ENCODE results near the gene EMP1.

Gene EMP1

DNA sequence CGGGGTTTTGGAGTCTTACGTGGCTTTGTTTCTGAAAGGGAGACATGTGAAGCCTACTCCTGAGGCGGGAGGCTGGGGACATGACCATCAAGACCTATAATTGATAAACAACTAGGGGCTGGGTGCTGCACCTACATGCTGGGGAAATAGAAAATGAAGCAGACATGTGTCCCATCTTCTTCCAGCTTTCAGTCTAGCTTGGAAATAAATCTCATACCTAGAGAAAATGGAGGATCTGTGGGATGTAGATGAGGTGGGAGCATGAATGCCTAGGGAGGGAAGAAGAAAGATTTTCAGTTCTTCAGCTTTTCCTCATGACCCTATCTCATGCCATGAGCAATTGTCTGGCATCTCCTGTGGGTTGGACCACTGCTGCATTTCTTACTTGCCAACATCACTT, 22.1 kb downstream of the EMP1 start:
- no peak for DNase-seq (ENCODE audit: extremely low read depth in 1 of 2, low read depth in 1 of 2)

DNA sequence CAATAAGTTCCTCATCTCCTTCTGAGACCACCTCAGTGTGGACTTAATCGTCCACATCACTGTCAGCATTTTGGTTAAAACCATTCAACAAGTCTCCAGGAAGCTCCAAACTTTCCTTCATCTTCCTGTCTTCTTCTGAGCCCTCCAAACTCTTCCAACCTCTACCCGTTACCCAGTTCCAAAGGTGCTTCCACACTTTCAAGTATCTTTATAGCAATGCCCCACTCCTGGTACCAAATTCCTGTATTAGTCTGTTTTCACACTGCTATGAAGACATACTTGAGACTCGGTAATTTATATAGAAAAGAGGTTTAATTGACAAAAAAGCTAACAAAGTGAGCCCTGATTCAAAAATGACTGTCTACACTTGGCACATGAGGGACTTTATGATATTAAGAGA, 22.8 kb downstream of the EMP1 start:
- DNase-seq (ENCODE audit: extremely low read depth in 1 of 2, low read depth in 1 of 2): no peak

DNA sequence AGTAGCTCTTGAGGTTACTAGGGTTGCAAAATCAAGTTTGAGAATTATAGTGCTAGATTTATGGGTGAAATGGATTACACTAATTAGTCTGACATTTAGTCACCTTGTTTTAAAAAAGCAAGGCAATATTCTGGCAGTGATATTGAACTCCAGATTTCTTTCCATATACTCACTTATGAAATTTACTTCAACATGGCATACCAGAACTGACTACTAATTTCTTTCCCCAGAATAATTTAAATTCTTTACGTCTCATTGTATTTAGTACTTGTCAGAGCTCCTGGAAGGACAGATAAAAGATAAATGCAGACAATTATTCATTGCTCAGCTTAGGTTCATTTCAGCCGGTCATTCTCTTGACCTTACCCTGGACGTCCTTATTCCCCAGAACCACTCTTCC, 24.3 kb downstream of the EMP1 start:
- DNase-seq (ENCODE audit: extremely low read depth in 1 of 2, low read depth in 1 of 2): no peak

DNA sequence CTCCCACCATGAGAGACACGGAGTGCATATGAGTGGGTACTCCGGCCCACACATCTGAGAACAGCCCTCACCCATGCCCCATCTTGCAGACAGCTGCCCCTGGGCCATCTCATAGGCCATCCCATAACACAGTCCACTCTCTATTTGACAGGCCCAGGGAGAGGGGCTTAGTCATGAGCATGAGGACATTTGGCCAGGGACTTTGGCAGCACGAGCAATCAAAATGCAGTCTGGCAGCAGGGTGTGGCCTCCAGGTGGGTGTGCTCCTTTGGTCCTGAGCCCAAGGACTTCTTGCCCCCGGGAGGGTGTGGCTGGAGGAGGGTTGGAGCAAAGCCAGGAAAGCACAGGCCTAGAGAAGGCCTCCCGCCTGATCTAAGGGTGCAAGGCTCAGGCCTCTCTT, 25.6 kb downstream of the EMP1 start:
- no peak for DNase-seq (ENCODE audit: extremely low read depth in 1 of 2, low read depth in 1 of 2)

DNA sequence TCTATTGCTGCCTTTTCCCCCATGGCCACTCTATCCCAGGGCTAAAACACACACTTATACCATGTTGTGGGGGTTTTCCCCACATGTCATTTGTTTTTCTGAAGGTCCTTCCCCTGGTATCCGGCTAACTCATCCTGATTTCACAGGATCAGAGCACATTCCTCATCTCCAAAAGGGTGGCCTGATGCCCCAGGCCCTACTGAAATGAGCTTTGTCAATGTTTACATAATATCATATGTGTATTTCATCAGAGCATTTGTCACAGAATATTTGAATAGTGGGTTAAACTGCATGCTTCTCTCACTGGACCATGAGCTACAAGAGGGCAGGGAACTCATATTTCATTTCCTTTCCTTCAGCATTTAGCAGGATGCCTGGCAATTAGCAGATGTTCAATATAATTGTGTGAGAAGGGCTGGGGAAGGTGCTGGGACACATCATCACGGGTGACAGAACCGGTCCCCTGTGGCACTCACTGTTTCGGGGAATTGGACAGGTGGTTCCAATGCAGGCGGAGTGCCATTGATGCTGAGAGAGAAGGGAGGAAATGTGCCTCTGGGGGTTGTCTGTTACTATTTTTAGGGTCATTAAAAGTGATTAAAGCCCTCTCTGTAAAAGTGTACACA, 26.8 kb downstream of the EMP1 start:
- DNase-seq (ENCODE audit: extremely low read depth in 1 of 2, low read depth in 1 of 2): no peak

DNA sequence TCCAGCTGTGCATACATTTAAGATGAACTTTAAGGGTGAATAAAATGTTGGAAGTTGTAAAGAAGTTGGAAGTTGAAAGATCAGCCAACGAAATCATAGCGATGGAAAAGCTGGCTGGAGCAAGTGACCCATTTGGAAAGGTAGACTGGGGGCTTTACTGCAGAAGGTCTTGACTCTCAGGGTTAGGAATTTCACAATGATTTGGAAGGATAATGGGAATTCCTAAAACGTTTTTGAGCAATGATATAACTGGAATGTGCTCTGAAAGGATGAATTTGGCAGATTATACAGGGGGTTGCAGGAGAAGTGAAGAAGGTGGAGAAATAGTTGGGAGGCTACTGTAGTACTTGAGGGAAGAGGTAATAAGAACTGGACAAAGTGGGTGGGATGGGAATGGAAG, 27.4 kb downstream of the EMP1 start:
- no peak for DNase-seq (ENCODE audit: extremely low read depth in 1 of 2, low read depth in 1 of 2)

DNA sequence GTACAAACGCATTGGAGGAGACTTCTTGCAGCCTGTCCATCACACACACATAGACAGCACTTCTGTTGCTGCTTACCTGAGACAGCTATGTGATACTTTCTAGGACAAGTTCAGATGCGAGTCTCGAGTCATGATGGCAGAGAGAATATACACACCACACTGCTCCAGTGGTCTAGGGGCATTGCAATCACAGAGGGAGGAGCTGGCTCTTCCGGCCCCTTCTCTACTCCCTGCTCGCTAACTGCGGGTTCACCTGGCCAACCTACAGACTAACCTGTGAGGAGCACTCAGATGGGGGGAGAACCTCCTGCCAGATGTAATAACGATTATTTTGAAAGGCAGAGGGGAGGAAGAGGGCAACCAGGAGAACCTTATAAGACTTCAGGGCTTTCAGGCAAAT, 30.7 kb downstream of the EMP1 start:
- no peak for DNase-seq (ENCODE audit: extremely low read depth in 1 of 2, low read depth in 1 of 2)

DNA sequence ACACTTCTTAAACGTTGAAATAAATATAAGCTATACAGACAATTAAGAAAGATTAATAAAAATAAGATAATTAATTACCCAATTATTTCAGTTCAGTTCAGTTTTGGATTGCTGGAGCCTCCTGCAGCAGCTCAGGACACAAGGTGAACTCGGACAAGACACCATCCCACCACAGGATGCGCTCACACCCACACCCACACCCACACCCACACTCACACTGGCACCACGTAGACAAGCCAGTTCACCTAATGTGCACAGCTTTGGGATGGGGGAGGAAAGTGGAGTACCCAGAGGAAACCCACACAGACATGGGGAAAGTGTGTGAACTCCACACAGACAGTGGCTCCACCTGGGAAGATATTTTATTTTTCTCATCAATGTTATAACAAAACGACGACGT, 32.1 kb downstream of the EMP1 start:
- DNase-seq (ENCODE audit: extremely low read depth in 1 of 2, low read depth in 1 of 2): no peak

DNA sequence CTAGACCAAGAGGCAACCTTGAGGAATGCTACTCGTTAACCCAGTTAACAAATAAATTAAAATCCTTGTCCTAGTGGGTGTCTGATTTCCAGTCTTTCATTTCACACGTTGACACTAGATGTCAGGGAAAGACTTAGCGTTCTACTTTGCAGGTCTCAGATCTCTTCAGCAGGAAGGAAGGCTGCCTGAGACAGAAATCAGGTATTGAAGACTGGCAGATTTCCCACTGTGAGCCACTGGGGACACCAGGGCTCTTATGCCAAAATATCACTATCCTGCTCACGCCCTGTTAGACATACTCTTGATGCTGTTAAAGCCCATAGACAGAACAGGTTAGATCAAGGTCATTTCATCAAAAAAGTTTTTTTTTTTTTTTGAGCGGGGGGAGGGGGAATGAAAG, 33.0 kb downstream of the EMP1 start:
- no peak for DNase-seq (ENCODE audit: extremely low read depth in 1 of 2, low read depth in 1 of 2)

DNA sequence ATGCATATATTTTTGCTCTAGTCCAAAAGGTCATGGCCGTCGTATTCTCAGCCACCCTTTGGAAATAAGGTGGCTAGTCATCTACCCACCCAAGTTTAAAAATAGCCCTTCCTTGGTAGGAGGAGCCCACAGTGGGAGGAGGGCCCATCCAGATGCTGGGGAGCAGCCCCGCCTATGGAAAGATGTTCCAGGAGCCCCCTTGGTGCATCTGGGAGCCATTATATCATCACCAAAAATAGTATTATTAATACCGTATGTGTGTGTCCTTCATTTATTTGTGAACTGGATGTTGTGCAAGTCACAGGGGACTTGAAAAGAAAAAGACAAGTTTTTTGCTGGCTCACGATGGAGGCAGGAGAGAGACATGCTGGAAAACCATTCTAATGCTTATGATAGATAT, 34.0 kb downstream of the EMP1 start:
- DNase-seq (ENCODE audit: extremely low read depth in 1 of 2, low read depth in 1 of 2): no peak

DNA sequence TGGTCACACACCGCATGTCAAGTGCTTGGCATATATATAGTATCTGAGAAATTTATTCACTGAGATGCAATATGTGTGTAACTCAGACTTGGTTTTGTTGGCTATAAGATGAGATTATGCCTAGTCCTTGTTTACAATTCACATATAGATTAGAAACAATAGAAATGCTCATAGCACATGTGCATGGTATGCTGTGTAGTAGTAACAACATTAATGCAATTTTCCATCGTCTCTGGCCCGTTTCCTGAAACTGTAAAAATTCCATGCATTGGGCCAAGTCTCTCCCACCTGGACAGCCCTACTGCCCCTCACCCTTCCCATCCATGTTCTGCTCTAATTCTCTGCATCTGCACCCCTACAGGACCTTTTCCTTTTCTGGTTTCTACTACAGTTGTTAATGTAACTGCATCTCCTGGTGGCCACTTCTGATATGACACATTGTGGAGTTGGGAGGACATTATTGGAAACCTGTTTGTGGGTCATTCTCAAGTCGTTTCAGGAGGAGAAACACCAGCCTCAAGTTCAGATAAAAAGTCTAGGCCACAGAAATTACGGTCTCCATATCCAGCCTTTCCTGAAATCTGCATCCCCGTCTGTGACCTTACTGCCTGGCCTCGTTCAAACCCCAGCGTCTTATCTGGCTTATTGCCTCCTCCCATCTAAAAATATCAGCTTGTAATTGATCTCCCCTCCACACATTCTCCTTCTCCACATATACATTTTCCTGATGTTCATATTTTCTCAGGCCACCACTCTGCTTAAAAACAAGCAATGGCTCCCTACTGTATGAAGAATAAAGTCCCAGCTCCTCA, 37.5 kb downstream of the EMP1 start:
- DNase-seq (ENCODE audit: extremely low read depth in 1 of 2, low read depth in 1 of 2): peak in 1 of 2 donors; percentile 13

DNA sequence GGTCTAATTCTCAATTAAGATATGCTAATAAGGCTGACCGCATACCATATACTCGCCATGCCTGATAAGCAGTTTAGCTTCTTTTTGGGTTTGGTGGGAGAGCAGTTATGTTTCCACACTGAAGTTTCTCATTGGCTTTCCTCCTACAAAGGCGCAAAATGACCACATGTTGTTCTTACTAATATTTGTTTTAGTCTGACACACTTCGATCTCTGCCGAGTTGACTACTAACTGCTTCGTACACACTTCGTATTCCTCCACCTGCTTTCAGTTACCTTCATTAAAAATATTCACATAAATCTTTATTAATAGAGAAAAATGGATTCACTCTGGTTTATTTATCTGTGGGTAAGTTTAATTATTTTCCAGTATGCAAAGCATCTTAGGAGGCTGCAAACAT, 41.7 kb downstream of the EMP1 start:
- DNase-seq (ENCODE audit: extremely low read depth in 1 of 2, low read depth in 1 of 2): no peak

DNA sequence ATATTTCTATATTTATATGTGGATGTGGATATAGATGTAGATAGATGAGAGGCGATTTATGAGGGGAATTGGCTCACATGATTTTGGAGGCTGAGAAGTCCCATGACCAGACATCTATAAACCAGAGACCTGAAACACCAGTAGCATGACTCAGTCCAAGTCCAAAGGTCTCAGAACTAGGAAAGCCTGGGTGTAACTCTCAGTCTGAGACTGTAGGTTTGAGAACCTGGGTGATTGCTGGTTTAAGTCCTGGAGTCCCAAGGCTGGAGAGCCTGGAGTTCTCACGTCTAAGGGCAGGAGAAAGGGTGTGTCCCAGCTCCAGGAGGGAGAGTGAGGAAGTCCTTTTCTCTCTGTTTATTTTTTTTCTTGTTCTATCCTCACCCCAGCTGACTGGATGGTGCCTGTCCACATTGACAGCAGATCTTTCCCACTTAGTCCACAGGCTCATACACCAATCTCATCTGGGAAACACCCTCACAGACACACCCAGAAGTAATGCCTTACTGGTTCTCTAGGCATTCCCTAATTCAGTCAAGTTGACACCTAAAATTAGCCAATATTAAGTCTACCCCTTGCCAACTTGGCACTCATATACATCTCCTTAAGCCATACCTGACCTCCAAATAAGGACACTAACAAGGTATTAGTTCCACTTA, 45.4 kb downstream of the EMP1 start:
- no peak for DNase-seq (ENCODE audit: extremely low read depth in 1 of 2, low read depth in 1 of 2)

DNA sequence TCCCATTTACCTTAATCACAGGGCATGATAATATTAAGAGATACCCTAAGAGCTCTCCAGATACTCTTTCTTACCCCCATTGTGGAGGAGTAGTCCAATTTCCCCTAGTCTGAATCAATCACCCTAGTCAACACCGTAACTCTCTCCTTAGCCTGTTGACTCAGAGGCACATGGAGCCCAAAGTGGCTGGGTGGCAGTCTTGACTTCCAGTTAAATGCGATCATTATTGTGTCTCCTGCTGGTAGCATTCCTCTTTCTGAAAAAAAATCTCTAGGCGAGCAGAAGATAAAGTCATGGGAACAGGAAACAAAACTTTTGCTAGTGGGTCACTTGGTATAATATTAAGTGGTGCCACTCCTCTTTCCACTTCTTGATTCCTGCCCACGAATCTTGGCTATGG, 46.4 kb downstream of the EMP1 start:
- no peak for DNase-seq (ENCODE audit: extremely low read depth in 1 of 2, low read depth in 1 of 2)

DNA sequence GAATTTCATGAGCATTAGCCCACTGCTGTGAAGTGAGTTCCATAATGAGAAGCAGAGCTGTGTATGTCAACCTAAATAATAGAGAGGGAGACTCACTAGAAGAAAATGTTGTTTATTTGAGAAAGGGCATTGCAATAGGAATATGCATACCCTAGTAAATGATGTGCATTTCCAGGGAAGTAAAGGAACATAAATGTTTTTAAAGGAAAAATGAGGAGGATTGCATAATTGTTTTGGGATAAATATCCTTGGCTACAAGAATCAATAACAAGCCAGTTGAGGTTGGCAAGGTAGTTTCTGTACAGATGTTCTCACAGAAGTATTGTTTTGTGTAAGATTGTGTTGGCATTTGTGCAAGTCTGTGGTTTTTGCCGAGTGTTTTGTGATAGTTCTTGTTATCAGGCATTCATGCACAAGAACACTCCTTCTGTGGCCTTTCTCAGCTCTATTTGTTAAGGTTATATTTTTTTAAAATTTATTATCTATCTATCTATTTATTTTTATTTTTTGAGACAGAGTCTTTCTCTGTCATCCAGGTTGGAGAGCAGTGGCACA, 47.1 kb downstream of the EMP1 start:
- DNase-seq (ENCODE audit: extremely low read depth in 1 of 2, low read depth in 1 of 2): no peak

DNA sequence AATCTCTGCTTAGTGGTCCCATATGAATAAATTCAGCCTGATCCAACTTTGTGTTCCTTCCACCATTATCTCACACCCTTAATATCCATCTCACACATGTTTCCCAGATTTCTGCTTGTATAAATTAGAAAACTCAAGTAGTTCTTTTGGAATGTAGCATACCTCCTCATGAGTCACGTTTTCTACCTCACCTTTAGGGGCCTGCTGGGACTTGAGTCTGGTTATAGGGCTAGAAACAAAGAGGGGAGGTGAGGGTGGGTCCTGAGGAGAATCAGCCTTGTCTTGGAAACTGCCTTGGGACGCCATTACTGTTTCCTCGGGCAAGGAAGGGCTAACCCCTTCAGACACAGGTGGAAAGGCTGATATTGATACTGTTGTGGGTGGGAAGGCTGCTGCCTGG, 51.1 kb downstream of the EMP1 start:
- DNase-seq (ENCODE audit: extremely low read depth in 1 of 2, low read depth in 1 of 2): no peak

DNA sequence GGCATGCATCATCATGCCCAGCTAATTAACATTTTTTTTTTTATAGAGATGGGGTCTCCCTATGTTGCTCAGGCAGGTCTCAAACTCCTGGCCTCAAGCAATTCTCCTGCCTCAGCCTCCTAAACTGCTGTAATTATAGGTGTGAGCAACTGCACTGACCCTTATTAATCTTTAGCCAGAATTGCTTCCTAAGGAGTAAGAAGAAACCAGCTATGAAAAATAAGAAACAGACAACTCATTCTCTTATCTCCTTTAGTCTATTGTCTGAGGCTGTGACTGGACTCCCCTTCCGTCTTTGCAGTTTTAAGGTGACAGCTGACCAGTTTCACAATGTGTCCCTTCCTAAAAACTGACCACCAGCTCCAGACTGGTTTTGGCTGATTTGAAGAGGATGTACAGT, 52.4 kb downstream of the EMP1 start:
- no peak for DNase-seq (ENCODE audit: extremely low read depth in 1 of 2, low read depth in 1 of 2)

DNA sequence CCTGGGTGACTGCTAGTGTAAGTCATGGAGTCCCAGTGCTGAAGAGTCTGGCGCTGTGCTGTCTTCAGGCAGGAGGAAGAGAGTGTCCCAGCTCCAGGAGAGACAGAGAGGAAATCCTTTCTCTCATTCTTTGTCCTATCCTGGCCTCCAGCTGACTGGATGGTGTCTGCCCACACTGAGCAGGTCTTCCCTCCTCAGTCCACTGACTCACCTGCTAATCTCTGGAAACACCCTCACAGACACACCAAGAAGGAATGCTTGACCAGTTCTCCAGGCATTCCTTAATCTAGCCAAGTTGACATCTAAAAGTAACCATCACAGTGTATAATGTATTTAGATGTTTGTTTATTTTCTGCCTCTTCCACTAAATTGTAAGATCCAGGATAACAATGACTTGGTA, 53.9 kb downstream of the EMP1 start:
- no peak for DNase-seq (ENCODE audit: extremely low read depth in 1 of 2, low read depth in 1 of 2)

DNA sequence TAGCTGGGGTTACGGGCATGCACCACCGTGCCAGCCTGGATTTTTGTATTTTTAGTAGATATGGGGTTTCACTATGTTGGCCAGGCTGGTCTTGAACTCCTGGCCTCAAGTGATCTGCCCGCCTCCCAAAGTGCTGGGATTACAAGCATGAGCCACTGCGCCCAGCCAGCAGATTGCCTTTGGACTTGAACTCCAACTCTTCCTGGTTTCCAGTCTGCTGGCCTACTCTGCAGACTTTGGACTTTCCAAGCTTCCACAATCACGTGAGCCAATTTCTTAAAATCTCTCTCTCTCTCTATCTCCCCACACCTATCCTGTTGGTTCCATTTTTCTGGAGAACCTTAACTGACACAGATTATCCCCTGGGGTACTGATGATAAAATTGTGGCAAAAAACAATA, 55.0 kb downstream of the EMP1 start:
- no peak for DNase-seq (ENCODE audit: extremely low read depth in 1 of 2, low read depth in 1 of 2)

DNA sequence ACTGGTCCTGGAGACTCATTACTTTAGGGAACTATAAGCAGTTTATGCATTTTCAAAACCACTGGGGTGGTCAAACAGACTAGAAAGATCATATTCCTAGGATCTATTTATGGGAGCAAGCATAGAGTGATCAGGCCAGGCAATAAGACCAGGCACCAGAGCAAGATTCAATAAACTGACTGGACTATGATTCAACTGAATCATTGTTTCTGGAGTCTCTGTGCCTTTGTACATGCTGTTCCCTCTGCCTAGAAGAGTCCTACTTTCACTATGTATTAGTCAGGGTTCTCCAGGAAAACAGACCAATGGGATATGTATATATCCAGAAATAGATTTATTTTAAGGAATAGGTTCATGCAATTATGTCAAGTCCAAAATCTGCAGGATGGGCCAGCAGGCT, 55.5 kb downstream of the EMP1 start:
- DNase-seq (ENCODE audit: extremely low read depth in 1 of 2, low read depth in 1 of 2): no peak

DNA sequence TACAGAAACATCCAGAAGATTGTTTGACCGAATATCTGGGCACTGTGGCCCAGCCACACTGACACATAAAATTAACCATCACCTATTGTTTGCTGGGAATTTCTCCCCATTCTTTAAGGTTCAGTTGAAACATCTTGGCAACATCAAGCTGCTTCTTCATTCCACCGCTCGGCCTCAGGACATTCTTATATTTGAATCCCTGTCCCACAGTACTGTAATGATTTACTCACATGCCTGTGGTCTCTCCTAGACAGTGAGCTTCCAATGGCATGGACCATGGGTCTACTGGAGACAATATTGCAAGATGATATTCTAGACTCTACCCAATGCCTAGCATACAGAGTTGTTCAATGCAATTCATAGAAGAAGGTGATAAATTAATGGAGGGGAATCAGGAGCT, 56.1 kb downstream of the EMP1 start:
- DNase-seq (ENCODE audit: extremely low read depth in 1 of 2, low read depth in 1 of 2): no peak

Measured in activated CD8-positive, alpha-beta memory T cell treated with anti-CD3 and anti-CD28 coated beads for 1 hour (primary cell).